Measurements from ENCODE around the gene FOXN1. TPM values are rescaled to one million over a fixed set of nuclear protein-coding genes. Genes with fewer than 3 reads are reported as not detected.
"Not testable (repeated sequence)": the region's sequence is repeated elsewhere in the genome, so short reads cannot be mapped to it uniquely, and the experiment has no call there.

Gene FOXN1, protein sequence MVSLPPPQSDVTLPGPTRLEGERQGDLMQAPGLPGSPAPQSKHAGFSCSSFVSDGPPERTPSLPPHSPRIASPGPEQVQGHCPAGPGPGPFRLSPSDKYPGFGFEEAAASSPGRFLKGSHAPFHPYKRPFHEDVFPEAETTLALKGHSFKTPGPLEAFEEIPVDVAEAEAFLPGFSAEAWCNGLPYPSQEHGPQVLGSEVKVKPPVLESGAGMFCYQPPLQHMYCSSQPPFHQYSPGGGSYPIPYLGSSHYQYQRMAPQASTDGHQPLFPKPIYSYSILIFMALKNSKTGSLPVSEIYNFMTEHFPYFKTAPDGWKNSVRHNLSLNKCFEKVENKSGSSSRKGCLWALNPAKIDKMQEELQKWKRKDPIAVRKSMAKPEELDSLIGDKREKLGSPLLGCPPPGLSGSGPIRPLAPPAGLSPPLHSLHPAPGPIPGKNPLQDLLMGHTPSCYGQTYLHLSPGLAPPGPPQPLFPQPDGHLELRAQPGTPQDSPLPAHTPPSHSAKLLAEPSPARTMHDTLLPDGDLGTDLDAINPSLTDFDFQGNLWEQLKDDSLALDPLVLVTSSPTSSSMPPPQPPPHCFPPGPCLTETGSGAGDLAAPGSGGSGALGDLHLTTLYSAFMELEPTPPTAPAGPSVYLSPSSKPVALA
- not detected in 2 replicates for total RNA-seq

- no peak for DNase-seq (ENCODE audit: low read depth)
- H3K4me3 ChIP-seq (ENCODE audit: low read depth, low read length), result no peak within 1 kb of the TSS
- no peak for TF ChIP-seq CTCF (conservative IDR thresholded peaks at IDR 0.05; ENCODE audit: low read depth, low read length)
Measured at GRCh38 chr17:28505986-28506665, at the start of gene FOXN1. FOXN1 (plus strand) TSS chr17:28506348; CDS start chr17:28523970, 17,622 bp downstream.

- TF ChIP-seq CTCF (conservative IDR thresholded peaks at IDR 0.05; ENCODE audit: low read depth, low read length), result no peak
- H3K4me3 ChIP-seq (ENCODE audit: low read depth, low read length), result no peak overlapping the region
Measured at GRCh38 chr17:28457890-28458289, 48.3 kb upstream of the FOXN1 start.

DNA sequence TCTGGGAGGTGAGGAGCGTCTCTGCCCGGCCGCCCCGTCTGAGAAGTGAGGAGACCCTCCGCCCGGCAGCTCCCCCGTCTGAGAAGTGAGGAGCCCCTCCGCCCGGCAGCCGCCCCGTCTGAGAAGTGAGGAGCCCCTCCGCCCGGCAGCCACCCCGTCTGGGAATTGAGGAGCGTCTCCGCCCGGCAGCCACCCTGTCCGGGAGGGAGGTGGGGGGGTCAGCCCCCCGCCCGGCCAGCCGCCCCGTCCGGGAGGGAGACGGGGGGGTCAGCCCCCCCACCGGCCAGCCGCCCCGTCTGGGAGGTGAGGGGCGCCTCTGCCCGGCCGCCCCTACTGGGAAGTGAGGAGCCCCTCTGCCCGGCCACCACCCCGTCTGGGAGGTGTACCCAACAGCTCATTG is 47.3 kb upstream of the FOXN1 start:
- DNase-seq (ENCODE audit: low read depth); H3K4me3 ChIP-seq (ENCODE audit: low read depth, low read length): not testable (repeated sequence)

More at GRCh38 chr17:28457890-28458289, 48.3 kb upstream of the FOXN1 start:
- DNase-seq (ENCODE audit: low read depth), result no peak

DNA sequence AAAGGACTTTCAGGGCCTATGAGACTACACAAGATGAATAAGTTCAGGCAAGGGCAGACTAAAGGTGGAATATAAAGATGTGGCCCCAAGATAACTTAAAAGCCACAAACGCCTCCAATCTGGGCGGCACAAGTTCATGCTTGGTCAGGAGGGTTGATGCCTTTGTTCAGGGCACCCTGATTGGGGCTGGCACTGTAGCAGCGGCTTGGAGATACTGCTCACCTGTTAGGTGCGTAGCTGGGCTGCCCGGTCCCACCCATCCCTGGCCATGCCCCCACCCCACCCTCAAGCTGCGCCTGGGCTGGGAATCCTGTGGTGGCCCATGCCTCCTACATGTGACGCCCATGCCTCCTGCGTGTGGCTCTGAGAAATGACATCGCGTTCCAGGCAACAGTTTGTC is 45.2 kb upstream of the FOXN1 start:
- no peak for TF ChIP-seq CTCF (conservative IDR thresholded peaks at IDR 0.05; ENCODE audit: low read depth, low read length)
- no peak overlapping the region for H3K4me3 ChIP-seq (ENCODE audit: low read depth, low read length)
- no peak for DNase-seq (ENCODE audit: low read depth)

DNA sequence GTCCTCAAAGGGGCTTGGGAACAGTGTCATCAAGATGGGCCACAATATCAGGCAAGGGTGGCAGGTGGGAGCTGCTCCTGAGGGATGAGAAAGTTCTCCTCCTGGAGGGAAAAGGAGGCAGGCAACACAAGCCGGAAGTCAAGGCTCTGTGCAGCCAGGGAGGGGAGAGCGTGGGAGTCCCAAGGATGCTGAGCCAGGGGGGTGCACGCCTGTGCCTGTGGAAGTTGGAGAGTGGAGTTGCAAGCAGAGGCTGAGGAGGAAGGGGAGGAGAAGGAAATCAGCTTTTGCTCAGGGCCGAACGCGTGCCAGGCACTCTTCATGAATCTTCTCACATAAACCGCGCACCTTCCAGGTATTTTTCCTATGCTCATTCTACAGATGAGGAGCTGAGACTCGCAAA is 40.1 kb upstream of the FOXN1 start:
- no peak for TF ChIP-seq CTCF (conservative IDR thresholded peaks at IDR 0.05; ENCODE audit: low read depth, low read length)
- H3K4me3 ChIP-seq (ENCODE audit: low read depth, low read length), result no peak overlapping the region
- no peak for DNase-seq (ENCODE audit: low read depth)

DNA sequence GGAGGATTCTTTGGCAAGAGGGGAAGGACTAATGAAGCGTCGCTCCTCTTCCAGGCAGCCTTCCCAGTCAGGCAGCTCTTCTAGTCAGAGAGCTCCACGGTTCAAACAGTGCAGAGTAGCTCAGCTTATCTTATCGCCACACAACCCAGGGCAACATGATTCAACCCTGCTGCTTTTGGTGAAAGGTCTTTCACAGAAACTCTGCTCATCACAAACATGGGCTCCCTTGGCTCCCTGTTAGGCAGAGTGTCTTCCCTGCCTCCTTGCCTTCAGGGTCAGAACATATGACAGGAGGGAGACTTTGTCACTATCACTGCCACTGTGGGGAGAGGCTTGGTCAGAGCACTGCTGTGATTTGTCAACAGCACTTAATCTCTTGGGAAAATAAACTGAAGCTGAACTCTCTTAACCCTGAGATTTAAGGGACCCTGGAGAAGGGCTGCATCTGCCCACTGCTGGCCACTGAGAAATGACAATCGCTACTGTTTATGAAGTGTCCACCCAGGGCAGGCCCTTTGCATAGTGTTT is 39.6 kb upstream of the FOXN1 start:
- no peak overlapping the region for H3K4me3 ChIP-seq (ENCODE audit: low read depth, low read length)
- TF ChIP-seq CTCF (conservative IDR thresholded peaks at IDR 0.05; ENCODE audit: low read depth, low read length), result no peak
- no peak for DNase-seq (ENCODE audit: low read depth)

- no peak overlapping the region for H3K4me3 ChIP-seq (ENCODE audit: low read depth, low read length)
- no peak for DNase-seq (ENCODE audit: low read depth)
- no peak for TF ChIP-seq CTCF (conservative IDR thresholded peaks at IDR 0.05; ENCODE audit: low read depth, low read length)
Measured at GRCh38 chr17:28467456-28468025, 38.6 kb upstream of the FOXN1 start.

DNA sequence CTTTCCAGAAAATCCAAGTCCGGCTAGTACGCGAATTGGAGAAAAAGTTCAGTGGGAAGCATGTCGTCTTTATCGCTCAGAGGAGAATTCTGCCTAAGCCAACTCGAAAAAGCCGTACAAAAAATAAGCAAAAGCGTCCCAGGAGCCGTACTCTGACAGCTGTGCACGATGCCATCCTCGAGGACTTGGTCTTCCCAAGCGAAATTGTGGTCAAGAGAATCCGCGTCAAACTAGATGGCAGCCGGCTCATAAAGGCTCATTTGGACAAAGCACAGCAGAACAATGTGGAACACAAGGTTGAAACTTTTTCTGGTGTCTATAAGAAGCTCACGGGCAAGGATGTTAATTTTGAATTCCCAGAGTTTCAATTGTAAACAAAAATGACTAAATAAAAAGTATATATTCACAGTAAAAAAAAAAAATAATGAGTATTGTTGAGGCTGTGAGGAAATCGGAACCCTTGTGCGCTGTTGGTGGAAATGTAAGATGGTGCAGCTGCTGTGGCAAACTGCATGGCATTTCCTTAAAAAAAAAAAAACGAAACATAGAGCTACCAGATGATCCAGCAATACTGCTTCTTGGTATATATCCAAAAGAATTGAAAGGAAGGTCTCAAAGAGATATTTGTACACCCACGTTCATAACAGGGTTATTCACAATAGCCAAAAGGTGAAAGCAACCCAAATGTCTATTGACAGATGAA is 38.0 kb upstream of the FOXN1 start:
- not testable (repeated sequence) for H3K4me3 ChIP-seq (ENCODE audit: low read depth, low read length); DNase-seq (ENCODE audit: low read depth)
